WTC11 (cell line): ENCODE data around the gene AKT2. TPM values are rescaled to one million over a fixed set of nuclear protein-coding genes. Genes with fewer than 3 reads are reported as not detected.

Source experiments
- ATAC-seq: fragments of 200-7000 bp; cut with Tn5 transposase; 2 replicates; pipeline ENCODE4 v1.10.0; 2021; ENCODE audit warnings: mild to moderate bottlenecking, moderate library complexity
- CTCF ChIA-PET: fragments of 300-600 bp; sonication (Branson Sonifier 250); formaldehyde crosslinking; loops from one replicate; lab custom pipeline; 2021; ENCODE audit warnings: antibody characterized with exemption; lab: Charles Lee
- POLR2A ChIA-PET: fragments of 350-600 bp; sonication (Branson Sonifier 250); formaldehyde crosslinking; loops from one replicate; lab custom pipeline; 2021; ENCODE audit warnings: antibody characterized with exemption; lab: Charles Lee
- DNase-seq: peaks from one replicate; pipeline ENCODE4 v3.0.0; 2021; ENCODE audit warnings: low spot score
- H3K27ac Mint-ChIP-seq: 2 replicates; pipeline ENCODE4 v1.8.0; 2021; ENCODE audit warnings: mixed read lengths
- H3K27me3 Mint-ChIP-seq: 2 replicates; pipeline ENCODE4 v1.8.0; 2021; ENCODE audit warnings: low read depth, mild to moderate bottlenecking, moderate library complexity, mixed read lengths
- H3K36me3 Mint-ChIP-seq: 2 replicates; pipeline ENCODE4 v1.8.0; 2021; ENCODE audit warnings: mixed read lengths
- H3K4me1 Mint-ChIP-seq: 2 replicates; pipeline ENCODE4 v1.8.0; 2022; ENCODE audit warnings: mixed read lengths
- H3K4me3 Mint-ChIP-seq: 2 replicates; pipeline ENCODE4 v1.8.0; 2021; ENCODE audit warnings: mild to moderate bottlenecking, moderate library complexity, mixed read lengths
- H3K9me3 Mint-ChIP-seq: 2 replicates; pipeline ENCODE4 v1.8.0; 2021; ENCODE audit warnings: mixed read lengths
- ATF3 ChIP-seq: sonication (generic); formaldehyde crosslinking; conservative IDR thresholded peaks from 2 replicates; pipeline ENCODE4 v1.8.1; 2022; ENCODE audit warnings: mild to moderate bottlenecking, missing genetic modification reagents
- CTCF ChIP-seq: fragments of 200-600 bp; IDR thresholded peaks from 2 replicates; pipeline ENCODE4 v1.8.0; 2022; ENCODE audit warnings: antibody characterized with exemption
- TCF7 ChIP-seq: sonication (generic); formaldehyde crosslinking; IDR thresholded peaks from 2 replicates; pipeline ENCODE4 v1.8.0; 2022; ENCODE audit warnings: mild to moderate bottlenecking, low read depth, missing genetic modification reagents, moderate library complexity
- ZNF416 ChIP-seq: fragments of 250-450 bp; sonication (Bioruptor Pico); IDR thresholded peaks from 2 replicates; pipeline ENCODE4 v1.9.0; 2021; ENCODE audit warnings: mild to moderate bottlenecking, inconsistent platforms
- ZNF532 ChIP-seq: fragments of 250-450 bp; sonication (Bioruptor Pico); IDR thresholded peaks from 2 replicates; pipeline ENCODE4 v1.9.0; 2021; ENCODE audit warnings: mild to moderate bottlenecking, borderline replicate concordance
- total RNA-seq: library from RNA; stranded (reverse); gene quantifications from 3 replicates; pipeline ENCODE4 v1.2.3, GENCODE V29; 2021
- TF ChIP-seq, protein P1 (sequence below): sonication (generic); formaldehyde crosslinking; IDR thresholded peaks from 2 replicates; pipeline ENCODE4 v1.8.1; 2023; ENCODE audit warnings: mild to moderate bottlenecking, missing genetic modification reagents, borderline replicate concordance
- TF ChIP-seq, protein P2 (sequence below): sonication (generic); formaldehyde crosslinking; IDR thresholded peaks from 2 replicates; pipeline ENCODE4 v1.8.1; 2022; ENCODE audit warnings: low read depth, missing genetic modification reagents, borderline replicate concordance

The AKT2 gene
- total RNA-seq, 1 experiment from 2014 or later = 156 TPM

DNA sequence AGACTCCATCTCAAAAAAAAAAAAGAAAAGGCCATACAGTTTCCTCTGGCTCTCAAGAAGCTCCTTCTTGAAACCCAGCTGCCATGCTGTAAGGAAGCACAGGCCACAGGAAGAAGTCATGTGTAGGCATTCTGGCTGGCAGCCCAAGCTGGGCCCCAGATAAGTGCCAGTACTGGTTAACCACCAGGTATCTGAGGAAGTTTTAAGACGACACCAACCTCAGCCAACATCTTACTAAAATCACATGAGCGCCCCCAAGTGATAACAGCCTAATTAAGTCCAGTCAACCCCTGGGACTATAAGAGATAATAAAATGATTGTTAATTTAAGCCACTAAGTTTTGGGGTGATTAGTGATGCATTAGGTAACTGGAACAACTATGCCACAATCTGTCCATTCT lies 27.4 kb upstream of the AKT2 start (continued):
- TF ChIP-seq, protein P1, sequence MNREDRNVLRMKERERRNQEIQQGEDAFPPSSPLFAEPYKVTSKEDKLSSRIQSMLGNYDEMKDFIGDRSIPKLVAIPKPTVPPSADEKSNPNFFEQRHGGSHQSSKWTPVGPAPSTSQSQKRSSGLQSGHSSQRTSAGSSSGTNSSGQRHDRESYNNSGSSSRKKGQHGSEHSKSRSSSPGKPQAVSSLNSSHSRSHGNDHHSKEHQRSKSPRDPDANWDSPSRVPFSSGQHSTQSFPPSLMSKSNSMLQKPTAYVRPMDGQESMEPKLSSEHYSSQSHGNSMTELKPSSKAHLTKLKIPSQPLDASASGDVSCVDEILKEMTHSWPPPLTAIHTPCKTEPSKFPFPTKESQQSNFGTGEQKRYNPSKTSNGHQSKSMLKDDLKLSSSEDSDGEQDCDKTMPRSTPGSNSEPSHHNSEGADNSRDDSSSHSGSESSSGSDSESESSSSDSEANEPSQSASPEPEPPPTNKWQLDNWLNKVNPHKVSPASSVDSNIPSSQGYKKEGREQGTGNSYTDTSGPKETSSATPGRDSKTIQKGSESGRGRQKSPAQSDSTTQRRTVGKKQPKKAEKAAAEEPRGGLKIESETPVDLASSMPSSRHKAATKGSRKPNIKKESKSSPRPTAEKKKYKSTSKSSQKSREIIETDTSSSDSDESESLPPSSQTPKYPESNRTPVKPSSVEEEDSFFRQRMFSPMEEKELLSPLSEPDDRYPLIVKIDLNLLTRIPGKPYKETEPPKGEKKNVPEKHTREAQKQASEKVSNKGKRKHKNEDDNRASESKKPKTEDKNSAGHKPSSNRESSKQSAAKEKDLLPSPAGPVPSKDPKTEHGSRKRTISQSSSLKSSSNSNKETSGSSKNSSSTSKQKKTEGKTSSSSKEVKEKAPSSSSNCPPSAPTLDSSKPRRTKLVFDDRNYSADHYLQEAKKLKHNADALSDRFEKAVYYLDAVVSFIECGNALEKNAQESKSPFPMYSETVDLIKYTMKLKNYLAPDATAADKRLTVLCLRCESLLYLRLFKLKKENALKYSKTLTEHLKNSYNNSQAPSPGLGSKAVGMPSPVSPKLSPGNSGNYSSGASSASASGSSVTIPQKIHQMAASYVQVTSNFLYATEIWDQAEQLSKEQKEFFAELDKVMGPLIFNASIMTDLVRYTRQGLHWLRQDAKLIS (CRISPR knock-in tag) = no peak
- TF ChIP-seq ZNF532 (no peak), ATF3 (CRISPR knock-in tag) (no peak)
- TF ChIP-seq, protein P2, sequence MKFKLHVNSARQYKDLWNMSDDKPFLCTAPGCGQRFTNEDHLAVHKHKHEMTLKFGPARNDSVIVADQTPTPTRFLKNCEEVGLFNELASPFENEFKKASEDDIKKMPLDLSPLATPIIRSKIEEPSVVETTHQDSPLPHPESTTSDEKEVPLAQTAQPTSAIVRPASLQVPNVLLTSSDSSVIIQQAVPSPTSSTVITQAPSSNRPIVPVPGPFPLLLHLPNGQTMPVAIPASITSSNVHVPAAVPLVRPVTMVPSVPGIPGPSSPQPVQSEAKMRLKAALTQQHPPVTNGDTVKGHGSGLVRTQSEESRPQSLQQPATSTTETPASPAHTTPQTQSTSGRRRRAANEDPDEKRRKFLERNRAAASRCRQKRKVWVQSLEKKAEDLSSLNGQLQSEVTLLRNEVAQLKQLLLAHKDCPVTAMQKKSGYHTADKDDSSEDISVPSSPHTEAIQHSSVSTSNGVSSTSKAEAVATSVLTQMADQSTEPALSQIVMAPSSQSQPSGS (CRISPR knock-in tag) = no peak

- Mint-ChIP-seq H3K36me3 (no peaks in the 10 kb centered on the region), H3K27me3 (no peaks in the 10 kb centered on the region), H3K4me1 (peaks cover 3% of the 10 kb centered on the region; the same call in 1 of the 2 replicates), H3K9me3 (no peaks in the 10 kb centered on the region), H3K27ac (no peak overlapping the region), H3K4me3 (no peak overlapping the region)
- ATAC-seq = no peak
- CTCF ChIA-PET = interaction anchor here (0.7 kb wide), 1 partner anchor 415 kb away, joined by 3 read pairs; no protein-coding TSS in a partner anchor
- POLR2A ChIA-PET = interaction anchor here (0.7 kb wide), 1 partner anchor 56 kb away, joined by 3 read pairs; no protein-coding TSS in a partner anchor
- no peak for TF ChIP-seq ZNF416
- DNase-seq = no peak
Measured at GRCh38 chr19:40309666-40310065, 24.5 kb upstream of the AKT2 start.

DNA sequence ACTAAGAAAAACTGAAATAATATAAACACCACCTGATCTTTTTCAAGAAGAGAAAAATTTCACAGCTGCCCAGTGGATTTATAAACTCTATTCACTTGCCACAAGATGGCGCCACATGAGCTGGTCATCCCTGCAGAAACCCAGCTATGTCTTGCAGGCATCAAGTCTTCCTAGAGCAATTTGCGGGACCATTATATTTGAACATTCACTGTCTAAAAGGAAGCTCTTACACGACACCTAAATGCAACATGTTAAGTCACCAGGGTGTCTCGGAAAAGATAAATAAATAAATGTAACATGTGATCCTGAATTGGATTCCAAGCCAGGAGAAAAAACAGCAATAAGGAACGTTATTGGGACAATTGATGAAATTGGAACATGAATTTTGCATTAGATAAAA lies 20.3 kb upstream of the AKT2 start:
- POLR2A ChIA-PET = interaction anchor here (0.7 kb wide), 2 partner anchors 115 to 301 kb away, joined by 3 read pairs; no protein-coding TSS in a partner anchor
- peaks cover 12% of the 10 kb centered on the region for H3K4me1 Mint-ChIP-seq
- H3K4me3 Mint-ChIP-seq = no peak overlapping the region
- no peak for TF ChIP-seq TCF7 (CRISPR knock-in tag)
- TF ChIP-seq CTCF = peak; percentile 46; the same call in 1 of the 2 replicates
- CTCF ChIA-PET = interaction anchor here (0.5 to 2.9 kb wide), 74 partner anchors 8 to 397 kb away, joined by 3 to 25 read pairs (median 4); partner anchors contain the start of genes C19orf47, PLD3, PRX and PSMC4
- H3K27me3 Mint-ChIP-seq = no peaks in the 10 kb centered on the region
- DNase-seq (peak; percentile 81), ATAC-seq (peak; percentile 65)
- peak overlapping the region; percentile 3; the same call in 1 of the 2 replicates for H3K27ac Mint-ChIP-seq
- no peaks in the 10 kb centered on the region for H3K36me3 Mint-ChIP-seq
- no peaks in the 10 kb centered on the region for H3K9me3 Mint-ChIP-seq
